ENCODE measurements around the gene WWOX. TPM values are rescaled to one million over a fixed set of nuclear protein-coding genes. Genes with fewer than 3 reads are reported as not detected.
"Not testable (repeated sequence)": the region's sequence is repeated elsewhere in the genome, so short reads cannot be mapped to it uniquely, and the experiment has no call there.

WWOX gene
- total RNA-seq, 1 donor from 2014 or later = 34.9 TPM

GRCh38 chr16:79050063-79050462 is 950.6 kb downstream of the WWOX start:
- no peak for DNase-seq (ENCODE audit: low read depth)
- H3K27me3 ChIP-seq (ENCODE audit: control insufficient read depth, insufficient read depth, low read length) = no peaks in the 10 kb centered on the region
- H3K4me3 ChIP-seq (ENCODE audit: low read depth, low read length) = no peak overlapping the region
- no peaks in the 10 kb centered on the region for H3K36me3 ChIP-seq (ENCODE audit: control insufficient read depth, insufficient read depth, low read length)
- TF ChIP-seq CTCF (IDR thresholded peaks at IDR 0.05; ENCODE audit: insufficient read depth, low read length, poor library complexity, severe bottlenecking) = no peak

GRCh38 chr16:79051313-79051712 is 951.9 kb downstream of the WWOX start:
- no peak overlapping the region for H3K4me3 ChIP-seq (ENCODE audit: low read depth, low read length)
- no peaks in the 10 kb centered on the region for H3K36me3 ChIP-seq (ENCODE audit: control insufficient read depth, insufficient read depth, low read length)
- no peak for DNase-seq (ENCODE audit: low read depth)
- TF ChIP-seq CTCF (IDR thresholded peaks at IDR 0.05; ENCODE audit: insufficient read depth, low read length, poor library complexity, severe bottlenecking) = no peak
- no peaks in the 10 kb centered on the region for H3K27me3 ChIP-seq (ENCODE audit: control insufficient read depth, insufficient read depth, low read length)

- not testable (repeated sequence) for H3K36me3 ChIP-seq (ENCODE audit: control insufficient read depth, insufficient read depth, low read length); H3K27me3 ChIP-seq (ENCODE audit: control insufficient read depth, insufficient read depth, low read length); H3K4me3 ChIP-seq (ENCODE audit: low read depth, low read length); DNase-seq (ENCODE audit: low read depth)
These were observed 952.7 kb downstream of the WWOX start for GRCh38 chr16:79052198-79052597.

GRCh38 chr16:79053577-79053976 is 954.1 kb downstream of the WWOX start:
- no peaks in the 10 kb centered on the region for H3K36me3 ChIP-seq (ENCODE audit: control insufficient read depth, insufficient read depth, low read length)
- H3K4me3 ChIP-seq (ENCODE audit: low read depth, low read length) = no peak overlapping the region
- DNase-seq (ENCODE audit: low read depth) = no peak
- no peak for TF ChIP-seq CTCF (IDR thresholded peaks at IDR 0.05; ENCODE audit: insufficient read depth, low read length, poor library complexity, severe bottlenecking)
- H3K27me3 ChIP-seq (ENCODE audit: control insufficient read depth, insufficient read depth, low read length) = no peaks in the 10 kb centered on the region

GRCh38 chr16:79054211-79054984 is 954.9 kb downstream of the WWOX start:
- DNase-seq (ENCODE audit: low read depth) = no peak
- Histone ChIP-seq H3K27me3 (ENCODE audit: control insufficient read depth, insufficient read depth, low read length) (no peaks in the 10 kb centered on the region), H3K36me3 (ENCODE audit: control insufficient read depth, insufficient read depth, low read length) (no peaks in the 10 kb centered on the region), H3K4me3 (ENCODE audit: low read depth, low read length) (no peak overlapping the region)
- no peak for TF ChIP-seq CTCF (IDR thresholded peaks at IDR 0.05; ENCODE audit: insufficient read depth, low read length, poor library complexity, severe bottlenecking)

- Histone ChIP-seq H3K27me3 (ENCODE audit: control insufficient read depth, insufficient read depth, low read length) (no peaks in the 10 kb centered on the region), H3K4me3 (ENCODE audit: low read depth, low read length) (no peak overlapping the region), H3K36me3 (ENCODE audit: control insufficient read depth, insufficient read depth, low read length) (no peaks in the 10 kb centered on the region)
- DNase-seq (ENCODE audit: low read depth) = no peak
- no peak for TF ChIP-seq CTCF (IDR thresholded peaks at IDR 0.05; ENCODE audit: insufficient read depth, low read length, poor library complexity, severe bottlenecking)
These were observed 956.0 kb downstream of the WWOX start for GRCh38 chr16:79055251-79055970.

Data from kidney epithelial cell (primary cell).